A549 (cell line): ENCODE measurements around the gene AUTS2.

Source experiments
- BHLHE40 ChIP-seq: IDR thresholded peaks from 2 replicates; pipeline ENCODE4 v1.6.1; 2012; ENCODE audit warnings: low read depth, low read length, inconsistent platforms
- RAD21 ChIP-seq, 2 experiments: fragments of >200 bp in 1 of 2; sonication (Bioruptor Twin) in 1 of 2; formaldehyde crosslinking in 1 of 2; IDR thresholded peaks in 1 of 2; conservative IDR thresholded peaks in 1 of 2; 2 replicates in 1 of 2; 3 replicates in 1 of 2; pipeline ENCODE4 v1.6.1; 2012 to 2018; ENCODE audit warnings: inconsistent platforms in 1 of 2
- USF2 ChIP-seq: fragments of 450-650 bp; IDR thresholded peaks from 2 replicates; pipeline ENCODE4 v1.6.1; 2014; ENCODE audit warnings: antibody characterized with exemption

GRCh38 chr7:70372768-70373515 lies 774.7 kb downstream of the AUTS2 start:
- TF ChIP-seq RAD21 (conservative IDR thresholded peaks at IDR 0.05 in 1 of 2, IDR thresholded peaks at IDR 0.05 in 1 of 2), result no peak
- TF ChIP-seq BHLHE40, result no peak
- TF ChIP-seq USF2, result no peak
